ENCODE measurements around the gene FGFR2. TPM values are rescaled to one million over a fixed set of nuclear protein-coding genes. Genes with fewer than 3 reads are reported as not detected.

The FGFR2 gene
- total RNA-seq, 1 experiment from 2014 or later, result not detected

GRCh38 chr10:121577568-121577967, 20.7 kb downstream of the FGFR2 start:
- Histone ChIP-seq H3K36me3 (ENCODE audit: insufficient read depth, low read length) (no peaks in the 10 kb centered on the region), H3K4me1 (ENCODE audit: low read length) (peaks cover 33% of the 10 kb centered on the region), H4K20me1 (ENCODE audit: insufficient read depth, low read depth, low read length) (no peaks in the 10 kb centered on the region), H3K9me2 (replicated peaks; ENCODE audit: insufficient read depth, low read length) (no peaks in the 10 kb centered on the region), H3K9me3 (ENCODE audit: low read length) (no peaks in the 10 kb centered on the region), H3K27me3 (ENCODE audit: low read length) (no peaks in the 10 kb centered on the region), H2AFZ (ENCODE audit: low read length) (no peak overlapping the region), H3K4me3 (ENCODE audit: low read length) (no peak overlapping the region), H3K4me2 (ENCODE audit: low read depth, low read length, poor library complexity, severe bottlenecking) (no peak overlapping the region), H3K9ac (ENCODE audit: low read length) (no peak overlapping the region), H3K27ac (ENCODE audit: low read length) (no peak overlapping the region), H3K79me2 (ENCODE audit: low read length) (no peaks in the 10 kb centered on the region)
- no peak for DNase-seq

- H3K4me3 ChIP-seq (ENCODE audit: low read length), result no peak overlapping the region
- no peak for DNase-seq
- no peaks in the 10 kb centered on the region for H3K9me2 ChIP-seq (replicated peaks; ENCODE audit: insufficient read depth, low read length)
- no peaks in the 10 kb centered on the region for H3K27me3 ChIP-seq (ENCODE audit: low read length)
- H3K9ac ChIP-seq (ENCODE audit: low read length), result no peak overlapping the region
- no peak overlapping the region for H2AFZ ChIP-seq (ENCODE audit: low read length)
- H3K4me2 ChIP-seq (ENCODE audit: low read depth, low read length, poor library complexity, severe bottlenecking), result no peak overlapping the region
- no peak overlapping the region for H3K27ac ChIP-seq (ENCODE audit: low read length)
- H3K36me3 ChIP-seq (ENCODE audit: insufficient read depth, low read length), result no peaks in the 10 kb centered on the region
- no peaks in the 10 kb centered on the region for H3K79me2 ChIP-seq (ENCODE audit: low read length)
- H3K4me1 ChIP-seq (ENCODE audit: low read length), result peaks cover 32% of the 10 kb centered on the region
- no peaks in the 10 kb centered on the region for H4K20me1 ChIP-seq (ENCODE audit: insufficient read depth, low read depth, low read length)
- no peaks in the 10 kb centered on the region for H3K9me3 ChIP-seq (ENCODE audit: low read length)
Observed at GRCh38 chr10:121576139-121576538, 22.1 kb downstream of the FGFR2 start.

GRCh38 chr10:121574519-121575166, 23.6 kb downstream of the FGFR2 start:
- Histone ChIP-seq H3K36me3 (ENCODE audit: insufficient read depth, low read length) (no peaks in the 10 kb centered on the region), H3K4me1 (ENCODE audit: low read length) (peaks cover 17% of the 10 kb centered on the region), H3K79me2 (ENCODE audit: low read length) (no peaks in the 10 kb centered on the region), H2AFZ (ENCODE audit: low read length) (no peak overlapping the region), H3K27ac (ENCODE audit: low read length) (no peak overlapping the region), H3K27me3 (ENCODE audit: low read length) (no peaks in the 10 kb centered on the region), H3K4me3 (ENCODE audit: low read length) (no peak overlapping the region), H3K9ac (ENCODE audit: low read length) (no peak overlapping the region), H3K9me2 (replicated peaks; ENCODE audit: insufficient read depth, low read length) (no peaks in the 10 kb centered on the region), H4K20me1 (ENCODE audit: insufficient read depth, low read depth, low read length) (no peaks in the 10 kb centered on the region), H3K9me3 (ENCODE audit: low read length) (no peaks in the 10 kb centered on the region), H3K4me2 (ENCODE audit: low read depth, low read length, poor library complexity, severe bottlenecking) (no peak overlapping the region)
- DNase-seq, result no peak

GRCh38 chr10:121573538-121573941, 24.7 kb downstream of the FGFR2 start:
- no peak overlapping the region for H3K9ac ChIP-seq (ENCODE audit: low read length)
- no peak for DNase-seq
- no peaks in the 10 kb centered on the region for H4K20me1 ChIP-seq (ENCODE audit: insufficient read depth, low read depth, low read length)
- H3K27ac ChIP-seq (ENCODE audit: low read length), result no peak overlapping the region
- no peaks in the 10 kb centered on the region for H3K79me2 ChIP-seq (ENCODE audit: low read length)
- H3K9me3 ChIP-seq (ENCODE audit: low read length), result no peaks in the 10 kb centered on the region
- no peak overlapping the region for H2AFZ ChIP-seq (ENCODE audit: low read length)
- no peak overlapping the region for H3K4me3 ChIP-seq (ENCODE audit: low read length)
- no peak overlapping the region for H3K4me2 ChIP-seq (ENCODE audit: low read depth, low read length, poor library complexity, severe bottlenecking)
- H3K27me3 ChIP-seq (ENCODE audit: low read length), result no peaks in the 10 kb centered on the region
- no peaks in the 10 kb centered on the region for H3K9me2 ChIP-seq (replicated peaks; ENCODE audit: insufficient read depth, low read length)
- no peaks in the 10 kb centered on the region for H3K36me3 ChIP-seq (ENCODE audit: insufficient read depth, low read length)
- H3K4me1 ChIP-seq (ENCODE audit: low read length), result peaks cover 6% of the 10 kb centered on the region

- Histone ChIP-seq H3K4me1 (ENCODE audit: low read length) (peaks cover under 1% of the 10 kb centered on the region), H4K20me1 (ENCODE audit: insufficient read depth, low read depth, low read length) (no peaks in the 10 kb centered on the region), H3K9me2 (replicated peaks; ENCODE audit: insufficient read depth, low read length) (no peaks in the 10 kb centered on the region), H3K4me2 (ENCODE audit: low read depth, low read length, poor library complexity, severe bottlenecking) (no peak overlapping the region), H3K79me2 (ENCODE audit: low read length) (no peaks in the 10 kb centered on the region), H3K4me3 (ENCODE audit: low read length) (no peak overlapping the region), H3K9me3 (ENCODE audit: low read length) (no peaks in the 10 kb centered on the region), H3K9ac (ENCODE audit: low read length) (no peak overlapping the region), H2AFZ (ENCODE audit: low read length) (no peak overlapping the region), H3K36me3 (ENCODE audit: insufficient read depth, low read length) (no peaks in the 10 kb centered on the region), H3K27me3 (ENCODE audit: low read length) (no peaks in the 10 kb centered on the region), H3K27ac (ENCODE audit: low read length) (no peak overlapping the region)
- DNase-seq, result no peak
Observed at GRCh38 chr10:121572859-121573537, 25.2 kb downstream of the FGFR2 start.

GRCh38 chr10:121570315-121570714, 27.9 kb downstream of the FGFR2 start:
- Histone ChIP-seq H3K9me3 (ENCODE audit: low read length) (no peaks in the 10 kb centered on the region), H3K4me2 (ENCODE audit: low read depth, low read length, poor library complexity, severe bottlenecking) (no peak overlapping the region), H3K4me3 (ENCODE audit: low read length) (no peak overlapping the region), H4K20me1 (ENCODE audit: insufficient read depth, low read depth, low read length) (no peaks in the 10 kb centered on the region), H2AFZ (ENCODE audit: low read length) (no peak overlapping the region), H3K27me3 (ENCODE audit: low read length) (no peaks in the 10 kb centered on the region), H3K27ac (ENCODE audit: low read length) (no peak overlapping the region), H3K4me1 (ENCODE audit: low read length) (no peaks in the 10 kb centered on the region), H3K9me2 (replicated peaks; ENCODE audit: insufficient read depth, low read length) (no peaks in the 10 kb centered on the region), H3K9ac (ENCODE audit: low read length) (no peak overlapping the region), H3K36me3 (ENCODE audit: insufficient read depth, low read length) (no peaks in the 10 kb centered on the region), H3K79me2 (ENCODE audit: low read length) (no peaks in the 10 kb centered on the region)
- DNase-seq, result no peak

GRCh38 chr10:121568275-121568674, 30.0 kb downstream of the FGFR2 start:
- Histone ChIP-seq H3K9ac (ENCODE audit: low read length) (no peak overlapping the region), H3K36me3 (ENCODE audit: insufficient read depth, low read length) (no peaks in the 10 kb centered on the region), H3K4me3 (ENCODE audit: low read length) (no peak overlapping the region), H3K79me2 (ENCODE audit: low read length) (no peaks in the 10 kb centered on the region), H2AFZ (ENCODE audit: low read length) (no peak overlapping the region), H3K27ac (ENCODE audit: low read length) (no peak overlapping the region), H4K20me1 (ENCODE audit: insufficient read depth, low read depth, low read length) (no peaks in the 10 kb centered on the region), H3K27me3 (ENCODE audit: low read length) (no peaks in the 10 kb centered on the region), H3K9me2 (replicated peaks; ENCODE audit: insufficient read depth, low read length) (no peaks in the 10 kb centered on the region), H3K4me2 (ENCODE audit: low read depth, low read length, poor library complexity, severe bottlenecking) (no peak overlapping the region), H3K4me1 (ENCODE audit: low read length) (no peaks in the 10 kb centered on the region), H3K9me3 (ENCODE audit: low read length) (no peaks in the 10 kb centered on the region)
- DNase-seq, result no peak

GRCh38 chr10:121567569-121567968, 30.7 kb downstream of the FGFR2 start:
- H3K4me3 ChIP-seq (ENCODE audit: low read length), result no peak overlapping the region
- no peak overlapping the region for H3K4me2 ChIP-seq (ENCODE audit: low read depth, low read length, poor library complexity, severe bottlenecking)
- H4K20me1 ChIP-seq (ENCODE audit: insufficient read depth, low read depth, low read length), result no peaks in the 10 kb centered on the region
- H3K36me3 ChIP-seq (ENCODE audit: insufficient read depth, low read length), result no peaks in the 10 kb centered on the region
- no peaks in the 10 kb centered on the region for H3K27me3 ChIP-seq (ENCODE audit: low read length)
- H3K79me2 ChIP-seq (ENCODE audit: low read length), result no peaks in the 10 kb centered on the region
- H3K4me1 ChIP-seq (ENCODE audit: low read length), result no peaks in the 10 kb centered on the region
- H2AFZ ChIP-seq (ENCODE audit: low read length), result no peak overlapping the region
- no peak for DNase-seq
- H3K9me3 ChIP-seq (ENCODE audit: low read length), result no peaks in the 10 kb centered on the region
- H3K9me2 ChIP-seq (replicated peaks; ENCODE audit: insufficient read depth, low read length), result no peaks in the 10 kb centered on the region
- H3K9ac ChIP-seq (ENCODE audit: low read length), result no peak overlapping the region
- H3K27ac ChIP-seq (ENCODE audit: low read length), result no peak overlapping the region

Measured in Karpas-422 (cell line).